ENCODE data around the gene TENM3.

TENM3 gene

DNA sequence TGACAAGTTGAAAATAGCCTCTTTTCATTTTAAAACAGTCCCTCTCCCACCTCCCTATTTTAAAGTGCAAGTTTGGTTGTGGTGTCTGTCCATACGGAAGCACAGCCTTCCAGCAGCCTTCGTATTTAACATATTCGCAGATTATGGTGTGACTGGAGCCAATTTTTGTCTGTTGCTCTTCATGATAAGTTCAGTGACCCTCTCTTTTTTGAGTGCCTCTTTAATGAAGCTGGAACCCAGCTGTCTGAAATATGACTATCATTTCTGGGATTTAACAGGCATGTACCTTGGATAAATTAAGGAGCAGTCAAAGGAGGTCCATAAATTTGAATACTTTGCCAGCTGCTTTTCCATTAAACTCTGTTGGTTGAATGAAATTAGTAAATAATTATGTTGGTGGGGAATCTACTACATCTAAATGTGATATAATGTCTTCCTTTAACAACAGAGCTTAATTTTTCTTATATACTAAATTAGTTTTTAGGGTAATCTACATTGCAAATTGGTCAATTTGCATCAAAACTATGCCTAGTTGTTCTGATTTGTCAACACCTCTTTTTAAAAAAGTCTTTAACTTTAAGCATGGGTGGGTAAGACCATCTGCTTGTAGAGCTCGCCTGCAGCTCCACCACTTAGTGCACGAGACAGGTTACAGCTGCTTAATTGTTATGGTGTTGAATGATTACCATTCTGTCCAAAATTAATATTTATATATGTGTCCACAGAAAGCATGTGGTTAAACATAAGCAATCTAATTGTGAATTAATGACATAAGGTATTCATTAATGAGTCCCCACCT lies 457.4 kb downstream of the TENM3 start:
- no peak for DNase-seq

DNA sequence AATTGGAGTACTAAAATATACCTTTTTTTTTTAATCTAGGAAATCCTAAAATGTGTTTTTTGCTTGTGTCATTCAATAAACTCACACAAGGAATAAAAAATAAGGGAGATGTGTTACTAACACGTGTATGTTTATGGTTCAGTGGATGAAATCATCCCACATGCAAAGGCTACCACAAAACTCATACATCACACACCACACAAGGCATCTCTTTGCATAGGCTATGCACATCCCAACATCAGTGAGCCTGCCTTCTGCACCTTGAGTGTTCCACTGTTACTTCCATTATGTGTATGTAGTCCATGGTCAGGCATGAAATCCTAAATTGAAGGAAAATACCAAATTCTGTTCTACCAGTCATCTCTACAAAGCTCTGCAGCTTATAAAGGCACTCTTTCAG lies 460.9 kb downstream of the TENM3 start:
- DNase-seq: no peak

DNA sequence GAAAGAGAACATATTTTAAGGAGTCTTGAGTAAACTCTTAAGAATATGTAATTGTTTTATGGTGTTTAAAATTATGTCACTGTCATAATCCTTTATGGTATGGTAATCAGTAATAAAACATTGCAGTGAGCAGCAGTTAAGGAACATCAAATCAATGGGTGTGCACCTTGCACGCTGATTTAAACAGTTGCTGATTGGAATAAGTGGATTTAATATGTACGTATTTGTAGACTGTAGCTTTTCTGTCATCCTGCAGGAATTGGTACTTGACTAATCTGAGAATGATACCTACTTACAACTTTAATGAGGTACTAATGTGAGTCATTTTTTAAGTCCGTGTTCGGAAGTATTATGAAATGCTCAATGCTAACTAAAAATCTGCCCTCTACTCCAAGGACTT lies 461.7 kb downstream of the TENM3 start:
- DNase-seq: no peak

DNA sequence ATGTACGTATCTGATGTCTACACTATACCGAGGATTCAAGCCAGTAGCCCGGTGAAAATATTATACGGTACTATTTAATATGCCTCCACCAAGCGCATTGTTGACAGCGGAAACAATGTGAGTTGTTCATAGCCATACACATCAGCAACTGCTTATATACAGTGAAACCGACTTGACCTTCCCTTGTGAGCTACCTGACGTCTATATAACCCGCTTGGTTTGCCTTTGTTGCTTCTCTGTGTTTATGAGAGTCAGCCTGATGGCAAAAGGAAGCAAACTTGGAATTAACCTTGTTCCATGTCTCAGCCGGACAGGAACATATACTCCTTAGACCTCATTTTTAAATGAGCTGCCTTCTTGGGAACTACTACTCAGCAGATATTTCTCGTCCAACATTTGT lies 462.2 kb downstream of the TENM3 start:
- no peak for DNase-seq

DNA sequence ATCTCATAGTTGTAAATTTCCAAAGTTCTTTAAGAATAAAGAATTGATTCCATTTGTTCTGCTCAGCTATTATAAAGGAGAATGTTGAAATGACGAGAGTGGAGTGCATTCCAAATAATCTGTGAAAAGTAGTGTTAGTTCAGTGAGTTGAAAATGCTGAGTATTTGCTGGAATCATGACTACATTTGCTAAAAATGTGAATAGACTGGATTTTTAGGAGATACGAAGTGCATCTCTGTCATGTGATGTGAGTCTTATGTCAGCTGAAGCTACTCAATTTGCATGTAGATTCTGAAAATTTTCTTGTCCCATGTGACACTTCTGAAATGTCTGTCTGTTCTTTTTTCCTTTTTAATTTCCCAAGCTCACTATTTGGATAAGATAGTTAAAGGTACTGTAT lies 468.0 kb downstream of the TENM3 start:
- DNase-seq: no peak

DNA sequence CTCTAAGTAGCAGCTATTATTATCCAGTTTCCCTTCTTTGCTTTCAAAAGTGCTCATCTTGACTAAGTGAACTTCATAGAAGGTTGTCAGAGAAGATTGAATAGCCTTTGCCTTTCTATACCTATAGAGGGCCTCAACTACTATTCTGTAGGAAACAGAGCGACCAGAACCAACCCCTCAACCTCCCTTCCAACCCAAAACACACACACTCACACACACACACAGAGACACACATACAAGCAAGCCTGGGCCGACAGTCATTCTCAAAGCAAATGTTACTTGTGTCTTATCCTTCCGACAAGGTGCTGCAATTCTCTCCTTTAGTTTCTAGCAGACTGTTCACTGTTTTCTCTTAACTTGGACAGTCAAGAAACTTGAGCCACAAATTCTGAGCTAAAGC lies 472.3 kb downstream of the TENM3 start:
- no peak for DNase-seq

DNA sequence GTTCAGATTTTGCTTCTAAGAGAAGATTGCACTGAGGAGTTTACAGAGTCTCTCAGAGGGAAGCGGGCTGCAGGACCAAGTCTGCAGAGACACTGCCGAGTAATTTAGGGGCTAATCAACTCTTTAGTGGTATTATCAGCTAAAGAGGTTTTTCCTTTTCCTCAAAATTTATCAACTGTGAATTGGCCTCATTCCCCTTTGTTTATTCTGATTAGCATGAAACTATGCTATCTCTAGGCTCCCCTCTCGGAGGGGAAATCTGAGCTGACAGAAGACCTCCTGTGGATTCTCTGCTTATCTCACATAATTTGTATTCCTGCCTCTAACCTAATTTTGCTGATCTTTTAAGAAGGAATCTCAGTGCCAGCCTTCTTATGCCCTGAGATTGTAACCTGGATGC lies 473.0 kb downstream of the TENM3 start:
- DNase-seq: no peak

DNA sequence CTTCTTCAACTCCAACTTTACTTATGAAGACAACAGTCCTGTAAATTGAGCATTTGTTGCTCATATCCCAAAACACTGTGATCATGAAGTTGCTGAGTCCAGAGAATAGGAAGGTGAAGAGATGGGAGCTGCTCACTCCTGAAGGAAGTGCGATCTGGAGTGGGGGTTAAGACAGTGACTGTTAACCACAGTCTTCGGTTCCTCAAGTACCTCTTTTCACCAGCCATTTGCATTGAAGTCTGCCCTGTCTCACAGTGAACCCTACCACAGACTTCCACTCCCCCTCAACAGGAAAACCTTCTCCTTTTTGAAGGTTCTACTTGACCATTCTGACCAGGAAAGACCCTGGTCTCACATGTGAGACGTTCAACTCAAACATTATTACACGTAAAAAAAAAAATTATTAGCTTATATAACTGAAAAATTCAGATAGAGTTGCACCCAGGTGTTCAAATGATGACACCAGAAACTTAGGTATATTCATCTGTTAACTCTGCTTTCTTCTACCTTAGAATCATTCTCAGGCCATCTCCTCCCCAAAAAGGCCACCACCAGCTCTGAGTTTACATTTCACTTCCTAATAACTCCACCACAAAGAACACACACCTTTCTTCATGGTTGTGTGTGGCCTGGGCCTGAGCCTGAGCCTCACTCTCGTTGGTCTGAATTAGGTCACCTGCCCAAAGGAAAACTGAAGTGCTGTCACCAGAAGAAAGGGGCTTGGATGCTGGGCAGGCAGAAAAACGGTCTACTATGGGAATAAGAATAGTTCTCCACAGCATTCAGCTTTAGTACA lies 474.8 kb downstream of the TENM3 start:
- DNase-seq: no peak

DNA sequence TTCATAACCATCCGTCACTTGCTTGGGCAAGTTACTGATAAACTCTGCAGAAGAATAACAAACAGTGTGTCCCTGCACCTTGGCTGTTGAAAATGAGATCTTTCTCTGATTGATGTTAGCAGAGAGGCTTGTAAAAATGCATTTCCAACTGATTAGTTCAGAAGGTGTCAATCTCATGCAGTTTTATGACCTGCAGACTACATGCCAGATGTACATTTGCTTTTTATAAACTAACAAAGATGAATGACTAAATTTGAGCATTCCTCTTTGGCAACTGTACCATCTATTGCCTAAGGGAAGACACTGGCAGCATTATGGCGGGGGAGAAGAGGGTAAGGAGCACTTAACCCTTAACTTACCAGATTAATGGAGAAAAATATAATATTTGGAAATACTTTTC lies 481.2 kb downstream of the TENM3 start:
- no peak for DNase-seq

DNA sequence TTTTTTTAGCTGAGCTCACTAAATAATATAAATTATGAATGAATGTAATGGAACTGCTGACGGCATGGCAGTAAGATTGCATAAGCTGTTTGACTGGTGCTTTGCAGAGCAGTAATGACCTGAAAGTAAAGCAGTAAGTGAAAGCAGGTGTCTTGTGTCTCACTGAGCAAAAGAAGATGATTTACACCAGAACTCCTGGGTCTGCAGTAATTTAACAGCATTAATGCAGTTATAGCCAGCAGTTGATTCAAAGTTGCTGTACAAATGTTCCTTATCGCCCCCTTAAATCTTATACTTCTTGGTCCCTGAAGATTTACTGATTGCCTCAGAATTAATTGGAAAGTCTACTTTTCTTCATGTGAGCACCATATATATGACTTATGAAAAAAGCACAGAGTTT lies 486.3 kb downstream of the TENM3 start:
- DNase-seq: no peak

DNA sequence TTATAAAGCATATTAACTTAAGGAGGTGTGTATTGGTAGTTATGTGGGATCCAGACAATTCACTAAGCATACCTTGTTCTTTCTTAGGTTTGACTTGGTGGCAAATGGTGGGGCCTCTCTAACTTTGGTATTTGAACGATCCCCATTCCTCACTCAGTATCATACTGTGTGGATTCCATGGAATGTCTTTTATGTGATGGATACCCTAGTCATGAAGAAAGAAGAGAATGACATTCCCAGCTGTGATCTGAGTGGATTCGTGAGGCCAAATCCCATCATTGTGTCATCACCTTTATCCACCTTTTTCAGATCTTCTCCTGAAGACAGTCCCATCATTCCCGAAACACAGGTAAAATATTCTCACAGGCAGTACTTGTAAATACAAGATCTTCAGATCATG lies 487.6 kb downstream of the TENM3 start:
- no peak for DNase-seq

DNA sequence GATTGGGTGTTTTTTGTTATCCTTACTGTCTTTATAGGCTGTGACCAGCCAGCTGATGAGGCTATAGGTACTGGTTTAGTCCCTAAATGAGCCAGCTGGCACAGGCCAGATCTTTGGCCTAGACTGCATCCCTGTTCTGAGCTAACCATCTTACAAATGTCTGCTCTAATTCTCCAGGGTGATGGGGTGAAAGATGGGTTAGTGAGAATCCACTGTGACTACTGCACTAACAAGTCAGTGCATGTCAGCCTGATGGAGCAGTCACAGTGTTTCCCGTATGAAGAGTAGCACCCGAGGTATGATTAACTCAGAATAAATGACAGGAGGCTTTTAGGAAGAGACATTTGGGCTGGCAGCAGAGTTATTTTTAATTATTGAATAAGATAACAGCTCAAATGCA lies 493.0 kb downstream of the TENM3 start:
- no peak for DNase-seq

DNA sequence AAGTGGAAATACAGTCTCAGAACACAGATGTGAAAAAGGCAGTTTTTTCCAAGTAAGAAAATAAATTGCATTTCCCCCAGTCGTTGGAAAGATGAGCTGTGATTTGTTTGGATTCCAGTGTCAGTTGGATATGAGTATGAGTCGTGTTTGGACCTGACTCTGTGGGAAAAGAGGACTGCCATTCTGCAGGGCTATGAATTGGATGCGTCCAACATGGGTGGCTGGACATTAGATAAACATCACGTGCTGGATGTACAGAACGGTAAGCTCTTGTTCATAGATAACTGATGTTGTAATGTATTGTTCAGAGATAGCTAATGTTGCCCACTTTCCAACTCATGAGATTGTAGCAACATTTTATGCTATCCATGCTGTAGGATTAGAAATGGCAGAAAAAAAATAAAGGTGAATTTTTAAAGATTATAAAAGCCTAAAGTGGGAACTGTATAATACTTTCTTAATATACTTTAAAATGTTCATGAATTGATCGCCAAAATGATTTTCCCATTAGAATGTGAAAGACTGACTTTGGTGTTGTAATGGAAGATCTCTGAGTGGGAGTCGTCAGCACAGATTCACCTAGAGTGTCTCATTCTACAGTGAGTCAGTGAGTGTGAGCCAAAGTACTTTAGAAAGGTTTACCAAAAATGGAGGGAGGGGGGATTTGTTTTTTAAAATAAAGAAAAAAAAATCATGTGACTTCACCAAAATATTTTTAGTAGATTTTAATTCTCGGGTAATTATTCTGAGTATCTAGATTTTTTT lies 495.3 kb downstream of the TENM3 start:
- DNase-seq: no peak

DNA sequence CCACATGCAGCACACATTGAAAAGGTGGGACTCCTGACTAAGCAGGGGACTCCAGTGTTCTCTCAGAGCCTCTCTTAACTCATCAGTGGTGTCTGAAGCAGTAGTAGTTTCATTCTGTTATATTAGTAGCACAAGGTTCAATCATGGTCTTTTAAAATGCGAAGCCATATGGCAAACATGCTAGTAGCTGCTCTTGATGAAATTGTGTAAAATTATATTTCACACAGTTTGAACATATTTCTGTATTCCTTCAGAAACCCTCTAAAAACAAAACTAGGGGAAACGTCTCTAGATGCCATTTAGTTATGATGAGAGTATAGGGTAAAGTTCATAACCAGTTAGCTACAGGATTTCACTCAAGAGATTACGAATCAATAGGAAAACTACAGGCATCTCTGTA lies 497.1 kb downstream of the TENM3 start:
- DNase-seq: no peak

DNA sequence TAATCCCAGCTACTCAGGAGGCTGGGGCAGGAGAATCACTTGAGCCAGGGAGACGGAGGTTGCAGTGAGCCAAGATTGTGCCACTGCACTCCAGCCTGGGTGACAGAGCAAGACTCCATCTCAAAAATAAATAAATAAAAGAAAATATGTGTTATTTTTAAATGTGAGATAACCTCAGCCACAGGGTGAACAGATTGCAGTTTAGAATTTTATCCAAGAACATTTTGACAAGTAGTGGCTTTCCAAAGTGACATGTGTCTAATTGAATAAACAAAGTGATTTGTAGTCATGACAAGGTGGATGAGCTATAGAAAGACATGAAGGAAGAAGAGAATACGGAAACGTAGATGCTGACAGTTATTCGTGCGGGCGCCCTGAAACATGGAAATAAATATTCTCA lies 497.9 kb downstream of the TENM3 start:
- no peak for DNase-seq

DNA sequence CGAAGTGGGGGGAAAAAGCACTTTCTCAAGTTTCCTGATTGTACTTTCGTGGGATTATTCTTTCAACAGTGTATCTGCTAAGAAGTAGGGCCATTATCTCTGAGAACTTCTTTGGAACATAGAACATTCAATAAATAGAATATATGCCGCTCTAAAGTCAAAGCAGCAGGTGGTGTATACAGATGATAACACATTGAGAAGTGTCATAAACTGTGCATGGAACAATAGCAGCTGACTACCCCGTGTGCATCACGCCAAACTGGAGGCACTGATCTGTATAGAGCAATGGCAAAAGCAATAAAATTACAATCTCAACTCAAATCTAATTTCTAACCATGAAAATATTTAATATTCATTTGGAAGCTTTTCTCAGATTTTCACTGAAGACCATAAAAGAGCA lies 498.7 kb downstream of the TENM3 start:
- DNase-seq: no peak

DNA sequence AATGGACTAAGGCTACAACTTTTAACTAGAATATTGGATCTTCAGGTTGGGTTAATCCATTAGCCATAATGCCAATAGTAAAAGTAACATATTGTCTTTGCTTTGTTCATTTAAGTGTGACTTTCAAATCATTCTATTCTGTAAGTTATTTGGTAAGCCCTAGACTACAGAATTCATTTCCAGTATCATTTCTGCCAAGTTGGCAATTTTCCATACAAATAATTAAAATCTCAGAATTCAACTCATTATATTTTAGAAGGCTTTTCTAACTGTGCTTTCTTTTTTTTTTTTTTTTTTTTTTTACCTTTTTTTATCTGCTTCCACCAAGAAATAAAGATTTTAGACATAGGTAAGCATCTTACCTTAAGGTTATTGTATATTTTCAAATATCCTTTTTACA lies 500.6 kb downstream of the TENM3 start:
- DNase-seq: no peak

DNA sequence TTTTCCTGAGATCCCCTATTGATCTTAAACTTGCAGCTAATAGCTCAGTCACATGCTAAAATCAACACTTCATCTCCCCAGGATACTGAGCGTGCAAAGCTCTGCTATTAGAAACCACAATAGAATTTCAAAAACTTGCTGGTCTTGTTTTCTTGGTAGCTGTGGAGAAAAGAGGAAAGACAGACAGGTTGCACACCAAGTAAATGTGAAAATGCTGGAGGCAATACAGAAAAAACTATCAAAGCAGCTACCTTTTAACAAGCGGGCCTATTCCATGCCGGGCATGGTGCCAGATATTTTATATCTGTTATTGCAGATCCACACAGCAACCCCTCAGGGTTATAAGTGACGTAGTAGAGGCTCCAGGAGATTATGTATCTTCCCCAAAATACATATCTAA lies 502.0 kb downstream of the TENM3 start:
- no peak for DNase-seq

DNA sequence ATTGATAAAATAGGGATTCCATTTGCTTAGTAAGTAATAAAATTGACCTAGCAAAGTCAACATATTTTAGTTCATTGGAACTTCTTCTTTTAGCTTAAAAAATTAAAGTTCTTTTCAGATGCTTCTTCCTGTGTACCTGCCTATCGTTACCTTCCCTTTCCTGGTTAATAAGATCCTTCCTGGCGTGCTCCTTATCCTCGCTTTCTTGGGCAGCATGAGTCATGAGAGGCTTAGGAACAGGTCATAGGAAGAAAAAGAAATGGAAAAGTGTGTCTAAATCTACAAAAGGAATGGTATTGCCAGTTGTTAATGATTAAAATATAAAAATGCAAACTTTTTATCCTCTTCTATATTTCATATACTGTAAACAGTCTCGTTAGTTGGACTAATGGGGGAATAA lies 503.7 kb downstream of the TENM3 start:
- no peak for DNase-seq

DNA sequence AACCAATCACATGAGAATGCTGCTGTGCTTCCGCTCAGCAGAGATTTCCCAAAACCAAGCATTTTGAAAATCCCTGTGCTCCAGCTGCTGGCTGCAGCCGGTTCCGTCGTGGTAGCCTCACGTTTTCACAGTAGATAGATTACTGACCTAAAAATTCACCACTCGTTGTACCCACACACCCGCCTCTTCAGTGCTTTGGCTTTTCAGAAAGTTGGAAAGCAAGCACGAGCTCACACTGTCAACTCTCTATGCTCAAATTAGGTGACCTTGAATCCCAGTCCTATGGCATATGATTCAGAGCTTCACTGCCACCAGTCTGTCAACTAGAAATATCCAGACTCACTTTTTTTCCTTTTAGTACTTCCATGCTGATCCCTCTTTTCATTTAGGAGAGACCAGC lies 505.1 kb downstream of the TENM3 start:
- no peak for DNase-seq

DNA sequence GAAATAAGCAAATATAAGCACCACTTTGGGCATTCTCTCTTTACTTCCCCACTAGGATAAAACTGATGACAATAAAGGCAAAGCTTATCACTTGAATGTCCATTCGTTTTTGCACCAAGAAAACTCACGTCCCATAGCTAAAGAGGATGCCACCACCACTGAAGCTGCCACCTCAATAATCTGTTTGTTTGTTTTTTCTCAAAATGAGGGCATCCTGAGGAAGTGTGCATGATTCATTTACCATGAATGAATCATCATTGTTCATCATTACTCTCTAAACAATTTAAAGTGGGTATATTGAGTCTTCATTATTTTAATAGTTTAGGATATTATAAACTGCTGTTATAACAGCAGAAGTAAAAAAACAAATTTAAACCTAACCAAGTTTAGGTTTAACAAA lies 505.7 kb downstream of the TENM3 start:
- no peak for DNase-seq

DNA sequence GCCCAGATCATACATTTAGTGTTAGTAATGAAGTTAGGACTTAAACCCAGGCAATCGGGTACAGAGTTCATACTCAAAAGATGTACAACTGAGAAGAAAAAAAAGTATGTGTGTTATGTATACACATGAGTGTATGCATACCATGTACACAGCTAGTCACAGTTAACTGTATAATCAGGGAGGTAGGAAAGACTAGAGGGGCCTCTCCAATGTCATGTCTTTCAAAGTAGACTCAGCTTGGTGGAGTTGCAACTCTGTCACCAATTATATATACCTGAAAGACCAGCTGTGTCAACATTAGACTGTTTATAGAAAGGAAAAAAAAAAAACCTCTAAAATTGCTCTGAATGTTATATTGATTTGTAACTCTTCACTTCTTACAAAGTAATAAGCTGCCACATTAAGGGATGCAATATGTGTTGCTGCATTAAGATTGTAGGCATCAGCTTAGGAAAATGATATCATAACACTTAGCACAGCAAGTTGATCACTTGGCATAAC lies 506.5 kb downstream of the TENM3 start:
- DNase-seq: no peak

DNA sequence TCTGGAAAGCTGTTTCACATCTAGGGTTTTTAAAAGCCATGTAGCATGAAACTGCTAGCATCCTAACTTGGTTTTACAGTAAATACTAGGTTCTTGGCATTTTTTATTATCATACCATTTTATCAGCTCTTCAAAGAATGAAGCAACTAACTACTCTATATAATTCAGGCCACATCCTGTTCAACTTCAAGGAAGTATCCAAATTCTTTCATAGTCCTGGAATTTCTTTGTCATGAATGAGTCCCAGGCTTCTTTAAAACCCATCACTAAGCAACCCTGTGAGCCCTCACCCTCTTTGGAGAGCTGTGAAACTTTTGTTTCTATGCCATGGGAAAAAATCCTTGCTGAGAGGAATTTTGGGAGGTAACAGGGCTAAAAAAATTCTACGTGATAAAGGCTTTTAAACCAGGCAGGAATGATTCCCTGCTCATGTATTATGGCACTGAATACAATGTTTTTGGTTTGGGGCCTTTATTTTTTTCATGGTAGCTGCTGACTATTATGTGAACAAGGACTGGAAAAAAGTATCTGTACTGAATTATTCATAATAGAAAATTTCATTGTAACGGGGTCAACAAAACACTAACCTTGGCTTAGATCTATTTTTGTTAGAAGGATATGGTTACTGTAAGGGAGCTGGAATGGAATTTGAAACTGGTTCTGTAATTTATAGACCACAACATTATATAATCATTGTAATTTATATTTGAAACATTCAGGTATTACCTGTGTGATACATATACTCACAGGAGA lies 509.1 kb downstream of the TENM3 start:
- no peak for DNase-seq
